GM19438 (cell line): Measurements from ENCODE around the gene AGPS.
"Not testable (repeated sequence)": the region's sequence is repeated elsewhere in the genome, so short reads cannot be mapped to it uniquely, and the experiment has no call there.

ENCODE experiments used
- ATAC-seq: cut with Tn5 transposase; IDR thresholded peaks from one replicate; pipeline ENCODE4 v1.9.1; 2021; ENCODE audit warnings: low read depth; ENCODE audit not compliant: unreplicated experiment

AGPS gene

DNA sequence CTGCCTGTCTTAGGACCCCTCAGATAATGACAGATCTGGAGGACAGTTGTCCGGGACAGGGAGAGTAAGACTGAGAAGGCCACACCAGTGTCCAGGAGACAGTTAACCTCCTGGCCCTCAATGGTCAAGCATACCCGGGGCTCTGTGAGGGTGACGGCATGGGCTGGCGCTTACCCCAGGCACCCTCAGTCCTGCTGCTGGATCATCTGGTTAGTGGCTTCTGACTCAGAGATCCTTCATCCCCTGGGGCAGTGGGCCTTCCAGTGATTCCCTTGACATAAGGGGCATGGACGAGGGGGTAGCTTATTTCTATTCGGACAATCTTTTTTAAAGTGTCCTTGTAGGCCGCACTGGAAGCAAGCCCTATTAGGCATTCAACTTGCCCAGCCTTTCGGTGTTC is 18.1 kb downstream of the AGPS start:
- ATAC-seq, result not testable (repeated sequence)

DNA sequence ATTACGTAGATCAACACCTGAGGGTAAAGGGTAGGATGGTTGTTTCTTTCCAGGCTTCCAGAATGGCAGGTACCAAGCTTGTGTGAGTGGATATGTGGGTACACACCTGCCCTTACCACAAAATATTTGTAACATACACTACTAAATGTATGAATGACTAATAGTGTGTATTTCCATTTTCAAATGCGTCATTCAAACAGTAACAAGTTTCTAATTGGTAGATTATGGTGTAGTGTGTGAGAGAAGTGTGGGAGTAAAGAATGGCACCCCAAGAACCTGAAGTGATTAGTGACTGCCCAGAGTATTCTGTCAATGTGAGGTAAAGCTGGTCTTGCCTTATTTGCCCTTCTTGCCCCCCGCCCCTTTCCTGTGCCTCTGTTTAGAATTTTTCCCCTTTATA is 21.1 kb downstream of the AGPS start:
- no peak for ATAC-seq

DNA sequence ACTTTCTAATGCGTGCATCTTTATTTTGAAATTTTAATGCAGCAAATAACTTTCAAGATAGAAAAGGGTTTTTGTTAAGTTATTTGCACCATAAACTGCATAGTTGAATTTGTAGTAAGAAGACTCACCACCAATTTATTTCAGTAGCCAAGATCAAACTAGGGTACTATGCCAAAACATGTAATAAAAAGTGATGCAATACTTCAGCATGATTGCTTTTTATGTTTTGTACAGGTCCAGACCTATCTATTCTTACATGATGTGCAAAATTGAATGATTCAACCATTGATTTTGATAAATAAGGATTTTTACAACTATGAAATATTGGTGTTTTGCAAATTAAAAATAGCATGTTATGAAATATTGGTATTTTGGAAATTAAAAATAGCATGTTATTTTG is 26.7 kb downstream of the AGPS start:
- no peak for ATAC-seq

DNA sequence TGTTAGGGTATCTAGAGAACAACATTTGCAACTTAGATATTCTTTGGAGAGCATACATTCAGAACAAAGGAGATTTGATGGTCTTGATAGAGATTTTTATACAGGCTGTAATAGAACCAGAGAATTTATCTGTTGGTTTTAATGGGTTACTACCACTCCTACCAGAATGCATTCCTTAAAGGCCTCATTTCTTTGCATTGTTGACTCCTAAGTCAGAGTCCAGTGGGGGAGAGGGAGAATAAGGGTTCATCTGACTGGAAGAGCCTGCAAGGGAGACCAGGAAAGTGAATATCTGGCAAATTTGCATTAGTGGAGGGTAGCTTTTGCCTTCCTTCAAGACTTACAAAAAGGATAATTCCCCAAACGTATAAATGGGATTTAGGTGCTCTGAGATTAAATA is 29.7 kb downstream of the AGPS start:
- no peak for ATAC-seq

DNA sequence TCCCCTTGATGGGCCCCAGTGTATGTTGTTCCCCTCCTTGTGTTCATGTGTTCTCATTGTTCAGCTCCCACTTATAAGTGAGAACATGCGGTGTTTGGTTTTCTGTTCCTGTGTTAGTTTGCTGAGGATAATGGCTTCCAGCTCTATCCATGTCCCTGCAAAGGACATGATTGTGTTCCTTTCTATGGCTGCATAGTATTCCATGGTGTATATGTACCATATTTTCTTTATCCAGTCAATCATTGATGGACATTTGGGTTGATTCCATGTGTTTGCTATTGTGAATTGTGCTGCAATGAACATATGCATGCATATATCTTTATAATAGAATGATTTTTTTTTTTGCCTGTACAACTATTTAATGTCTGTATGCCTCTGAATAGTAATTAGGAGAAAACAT is 31.5 kb downstream of the AGPS start:
- not testable (repeated sequence) for ATAC-seq

DNA sequence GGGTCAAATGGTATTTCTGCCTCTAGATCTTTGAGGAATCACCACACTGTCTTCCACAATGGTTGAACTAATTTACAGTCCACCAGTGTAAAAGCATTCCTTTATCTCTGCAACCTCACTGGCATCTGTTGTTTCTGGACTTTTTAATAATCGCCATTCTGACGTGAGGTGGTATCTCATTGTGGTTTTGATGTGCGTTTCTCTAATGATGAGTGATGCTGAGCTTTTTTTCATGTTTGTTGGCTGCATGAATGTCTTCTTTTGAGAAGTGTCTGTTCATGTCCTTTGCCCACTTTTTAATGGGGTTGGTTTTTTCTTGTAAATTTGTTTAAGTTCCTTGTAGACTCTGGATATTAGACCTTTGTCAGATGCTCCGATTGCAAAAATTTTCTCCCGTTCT is 32.0 kb downstream of the AGPS start:
- ATAC-seq, result not testable (repeated sequence)

DNA sequence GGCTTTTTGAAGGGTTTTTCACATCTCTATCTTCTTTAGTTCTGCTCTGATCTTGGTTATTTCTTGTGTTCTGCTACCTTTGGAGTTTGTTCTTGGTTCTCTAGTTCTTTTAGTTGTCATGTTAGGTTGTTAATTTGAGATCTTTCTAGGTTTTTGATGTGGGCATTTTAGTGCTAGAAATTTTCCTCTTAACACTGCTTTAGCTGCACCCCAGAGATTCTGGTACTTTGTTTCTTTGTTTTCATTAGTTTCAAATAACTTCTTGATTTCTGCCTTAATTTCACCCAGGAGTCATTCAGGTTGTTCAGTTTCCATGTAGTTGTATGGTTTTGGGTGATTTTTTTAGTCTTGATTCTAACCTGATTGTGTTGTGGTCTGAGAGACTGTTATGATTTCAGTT is 34.7 kb downstream of the AGPS start:
- ATAC-seq, result no peak

DNA sequence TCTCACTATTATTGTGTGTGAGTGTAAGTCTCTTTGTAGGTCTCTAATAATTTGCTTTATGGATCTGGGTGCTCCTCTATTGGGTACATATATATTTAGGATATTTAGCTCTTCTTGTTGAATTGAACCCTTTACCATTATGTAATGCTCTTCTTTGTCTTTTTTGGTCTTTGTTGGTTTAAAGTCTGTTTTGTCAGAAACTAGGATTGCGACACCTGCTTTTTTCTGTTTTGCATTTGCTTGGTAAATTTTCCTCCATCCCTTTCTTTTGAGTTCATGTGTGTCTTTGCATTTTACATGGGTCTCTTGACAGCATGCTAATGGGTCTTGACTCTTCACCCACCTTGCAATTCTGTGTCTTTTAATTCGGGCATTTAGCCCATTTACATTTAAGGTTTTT is 35.4 kb downstream of the AGPS start:
- ATAC-seq, result not testable (repeated sequence)

DNA sequence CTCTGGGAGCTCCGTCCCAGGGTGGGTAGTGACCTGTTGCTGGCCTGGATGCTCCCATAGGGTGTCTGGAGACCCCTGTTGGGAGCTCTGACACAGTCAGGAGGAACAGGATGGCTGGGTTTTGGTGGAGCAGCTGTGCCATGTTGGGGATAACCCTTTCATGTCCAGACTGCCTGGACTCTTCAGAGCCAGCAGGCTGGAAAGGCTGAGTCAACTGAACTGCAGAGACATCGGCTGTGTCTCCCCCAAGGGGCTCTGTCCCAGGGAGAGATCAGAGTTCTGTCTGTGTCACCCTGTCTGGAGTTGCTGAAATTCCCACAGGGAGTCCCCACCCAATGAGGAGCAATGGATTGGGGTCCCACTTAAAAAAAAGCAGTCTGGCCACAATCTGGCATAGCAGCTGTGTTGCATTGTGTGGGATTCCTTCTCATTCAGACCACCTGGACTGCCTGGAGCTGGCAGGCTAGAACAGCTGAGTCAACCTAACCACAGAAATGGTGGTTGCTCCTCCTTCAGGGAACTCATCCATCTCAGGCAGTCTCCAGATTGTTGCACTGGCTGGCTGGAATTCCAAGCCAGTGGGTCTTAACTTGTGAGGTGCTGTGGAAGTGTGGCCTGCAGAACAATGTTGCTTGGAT is 37.2 kb downstream of the AGPS start:
- ATAC-seq, result no peak

DNA sequence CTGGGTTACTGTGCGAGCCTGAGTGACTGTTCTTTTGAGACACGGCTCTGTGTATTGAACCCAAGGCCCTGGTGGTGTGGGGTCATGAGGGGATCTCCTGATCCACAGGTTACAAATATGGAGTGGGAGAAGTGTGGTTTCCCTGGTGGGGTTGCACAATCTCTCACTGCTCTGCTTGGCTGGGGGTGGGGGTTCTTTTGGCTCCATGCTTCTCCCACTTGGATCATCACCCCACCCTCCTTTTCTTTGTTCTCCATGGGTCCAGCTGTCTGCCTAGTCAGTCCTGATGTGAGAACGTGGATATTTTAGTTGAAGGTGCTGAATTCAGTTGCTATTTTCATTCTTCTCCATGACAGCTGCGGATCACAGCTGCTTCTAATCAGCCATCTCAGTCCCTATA is 37.8 kb downstream of the AGPS start:
- ATAC-seq, result no peak

DNA sequence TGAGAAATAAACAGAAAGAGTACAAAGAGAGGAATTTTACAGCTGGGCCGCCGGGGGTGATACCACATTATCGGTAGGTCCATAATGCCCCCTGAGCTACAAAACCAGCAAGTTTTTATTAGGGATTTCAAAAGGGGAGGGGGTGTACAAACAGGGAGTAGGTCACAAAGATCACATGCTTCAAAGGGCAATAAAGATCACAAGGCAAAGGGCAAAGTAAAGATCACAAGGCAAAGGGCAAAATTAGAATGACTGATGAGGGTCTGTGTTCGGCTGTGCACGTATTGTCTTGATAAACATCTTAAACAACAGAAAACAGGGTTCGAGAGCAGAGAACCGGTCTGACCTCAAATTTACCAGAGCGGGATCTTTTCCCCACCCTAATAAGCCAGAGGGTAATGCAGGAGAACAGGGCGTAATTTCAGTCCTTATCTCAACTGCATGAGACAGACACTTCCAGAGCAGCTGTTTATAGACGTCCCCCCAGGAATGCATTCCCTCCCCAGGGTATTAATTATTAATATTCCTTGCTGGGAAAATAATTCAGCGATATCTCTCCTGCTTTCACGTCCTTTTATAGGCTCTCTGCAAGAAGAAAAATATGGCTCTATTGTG is 38.6 kb downstream of the AGPS start:
- ATAC-seq, result not testable (repeated sequence)

DNA sequence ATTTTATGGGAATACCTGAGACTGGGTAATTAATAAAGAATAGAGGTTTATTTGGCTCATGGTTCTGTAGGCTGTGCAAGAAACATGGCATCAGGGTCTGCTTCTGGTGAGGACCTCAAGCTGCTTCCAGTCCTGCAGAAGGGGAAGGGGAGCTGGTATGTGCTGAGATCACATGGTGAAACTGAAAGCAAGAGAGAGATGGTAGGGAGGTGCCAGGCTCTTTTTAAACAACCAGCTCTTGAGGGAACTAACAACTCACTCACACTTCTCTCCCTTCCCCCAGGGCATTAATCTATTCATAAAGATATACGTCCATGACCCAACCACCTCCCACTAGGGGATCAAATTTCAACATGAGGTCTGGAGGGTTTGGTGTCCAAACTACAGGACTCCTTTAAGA is 40.1 kb downstream of the AGPS start:
- no peak for ATAC-seq

DNA sequence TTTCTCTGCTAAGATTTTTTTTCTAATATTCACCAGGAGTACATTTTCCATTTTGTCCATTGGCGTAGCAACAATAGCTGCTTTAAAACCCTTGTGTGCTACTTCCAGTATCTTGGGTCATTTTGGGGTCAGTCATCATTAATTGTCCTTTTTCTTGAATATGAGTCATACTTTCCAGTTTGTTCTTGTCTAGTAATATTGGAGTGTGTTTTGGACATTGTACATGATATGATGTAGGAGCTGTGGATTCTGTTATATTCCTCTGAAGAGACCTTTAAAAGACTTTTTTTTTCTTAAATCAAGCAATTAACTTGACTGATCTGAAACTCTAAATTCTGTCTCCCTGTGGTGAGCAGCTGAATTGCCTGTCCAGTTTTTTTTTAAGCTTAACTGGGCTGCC is 40.8 kb downstream of the AGPS start:
- no peak for ATAC-seq

DNA sequence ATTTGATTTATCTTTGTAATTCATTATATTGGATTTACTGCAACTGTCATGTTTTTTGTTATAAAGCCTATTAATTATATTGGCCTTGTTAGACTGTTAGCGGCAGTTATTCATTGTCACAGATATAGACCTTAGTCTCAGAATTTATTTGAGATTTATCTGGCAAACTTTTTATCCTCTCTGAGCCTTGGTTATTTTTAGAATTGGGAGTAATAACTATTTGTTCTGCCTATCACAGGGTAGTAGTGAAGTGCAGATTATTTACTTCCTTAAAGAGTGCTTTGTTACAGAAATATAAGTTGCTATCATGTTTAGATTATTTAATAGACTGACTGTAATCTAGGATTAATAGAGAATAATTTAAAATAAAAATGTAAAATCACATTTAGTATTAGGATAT is 41.9 kb downstream of the AGPS start:
- ATAC-seq, result no peak

DNA sequence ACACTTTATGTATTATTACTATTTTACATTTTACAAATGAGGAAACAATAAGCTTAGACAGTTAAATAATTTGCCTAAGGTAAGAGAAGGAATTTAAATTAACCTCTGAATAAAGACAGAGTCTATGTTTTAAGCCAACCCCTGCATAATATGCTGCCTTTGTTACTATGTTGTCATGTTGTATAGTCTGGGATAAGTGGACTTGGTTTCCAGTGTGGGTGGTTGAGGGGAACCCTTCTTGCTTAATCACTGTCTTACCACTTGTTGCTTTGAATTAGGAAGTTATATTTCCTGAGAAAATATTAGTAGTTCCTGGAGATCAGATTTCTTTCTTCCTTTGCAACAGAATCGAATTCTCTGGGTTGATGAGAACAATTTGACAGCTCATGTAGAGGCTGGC is 52.6 kb downstream of the AGPS start:
- ATAC-seq, result no peak

DNA sequence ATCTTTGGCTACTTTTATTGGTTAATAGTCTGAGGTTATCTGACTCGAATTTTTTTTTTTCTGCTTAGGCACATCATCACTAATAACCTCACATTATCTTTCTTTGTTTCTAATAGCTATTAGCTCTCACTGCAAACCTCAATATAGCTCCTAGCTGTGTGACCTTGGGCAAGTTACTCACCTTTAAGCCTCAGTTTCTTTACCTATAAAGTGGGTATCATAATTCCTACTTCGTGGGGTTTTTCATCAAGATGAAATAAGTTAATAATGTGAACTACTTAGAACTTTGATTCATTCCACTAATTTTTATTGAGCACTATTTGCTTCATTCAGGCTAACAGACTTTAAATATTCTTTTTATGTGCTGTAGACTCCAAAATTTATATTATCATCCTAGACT is 55.5 kb downstream of the AGPS start:
- no peak for ATAC-seq

DNA sequence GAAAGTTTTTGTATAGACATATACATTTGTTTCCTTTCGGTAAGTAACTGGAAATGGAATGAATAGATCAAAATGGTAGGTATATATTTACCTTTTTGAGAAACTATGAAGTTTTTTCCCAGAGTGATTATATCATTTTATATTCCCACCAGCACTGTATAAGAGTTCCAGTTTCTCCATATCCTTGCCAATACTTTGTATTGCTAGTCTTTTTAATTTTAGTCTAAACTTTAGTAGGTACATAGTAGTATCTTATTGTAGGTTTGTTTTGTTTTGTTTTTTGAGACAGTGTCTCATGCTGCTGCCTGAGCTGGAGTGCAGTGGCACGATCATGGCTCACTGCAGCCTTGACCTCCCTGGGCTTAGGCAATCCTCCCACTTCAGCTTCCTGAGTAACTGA is 56.6 kb downstream of the AGPS start:
- no peak for ATAC-seq

DNA sequence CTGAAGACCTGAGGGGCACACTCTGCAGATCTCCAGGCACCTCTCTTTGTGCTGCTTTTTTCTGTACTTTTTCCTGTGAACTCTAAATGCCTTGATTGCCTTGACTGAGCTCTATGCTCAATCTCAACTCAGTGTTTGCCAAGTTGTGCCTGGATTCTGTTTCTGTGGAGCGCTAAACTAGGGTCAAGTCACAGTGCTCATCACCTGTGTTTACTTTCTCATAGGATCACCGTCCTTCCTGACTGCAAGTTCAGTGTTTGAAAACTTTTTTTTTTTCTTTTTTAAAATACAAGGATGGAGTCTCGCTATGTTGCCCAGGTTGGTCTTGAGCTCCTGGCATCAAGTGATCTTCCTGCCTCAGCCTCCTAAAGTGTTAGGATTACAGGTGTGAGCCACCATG is 62.6 kb downstream of the AGPS start:
- ATAC-seq, result no peak

DNA sequence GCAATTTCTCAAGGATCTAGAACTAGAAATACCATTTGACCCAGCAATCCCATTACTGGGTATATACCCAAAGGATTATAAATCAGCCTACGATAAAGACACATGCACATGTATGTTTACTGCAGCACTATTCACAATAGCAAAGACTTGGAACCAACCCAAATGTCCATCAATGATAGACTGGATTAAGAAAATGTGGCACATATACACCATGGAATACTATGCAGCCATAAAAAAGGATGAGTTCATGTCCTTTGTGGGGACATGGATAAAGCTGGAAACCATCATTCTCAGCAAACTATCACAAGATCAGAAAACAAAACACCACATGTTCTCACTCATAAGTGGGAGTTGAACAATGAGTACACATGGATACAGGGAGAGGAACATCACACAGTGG is 67.2 kb downstream of the AGPS start:
- not testable (repeated sequence) for ATAC-seq

DNA sequence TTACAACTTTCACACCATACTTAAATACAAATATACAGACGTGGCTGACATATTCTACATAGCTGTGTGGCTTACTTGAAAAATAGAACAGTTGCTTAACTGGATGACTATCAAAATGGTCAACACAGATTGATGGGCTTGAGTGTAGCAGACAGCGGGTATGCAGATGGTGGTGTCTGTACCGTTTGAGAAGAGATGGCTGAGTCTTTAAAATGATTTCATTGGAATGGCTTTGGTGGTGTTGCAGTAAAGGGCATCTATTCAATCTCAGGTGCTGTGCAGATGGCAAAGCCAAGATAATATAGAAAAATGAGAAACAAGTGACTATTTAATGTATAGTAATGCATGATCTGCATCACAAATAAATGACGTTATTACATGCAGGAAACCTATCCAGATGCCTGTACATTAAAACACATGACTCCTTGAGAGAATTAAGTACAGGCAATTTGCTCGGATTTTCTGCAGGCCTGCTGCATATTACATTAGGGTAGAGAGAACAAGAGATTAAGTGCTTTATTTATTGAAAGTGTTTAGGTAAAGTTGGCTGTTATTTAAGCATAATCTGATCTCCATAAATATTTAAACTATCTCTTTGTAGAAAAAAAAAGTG is 68.5 kb downstream of the AGPS start:
- ATAC-seq, result no peak

DNA sequence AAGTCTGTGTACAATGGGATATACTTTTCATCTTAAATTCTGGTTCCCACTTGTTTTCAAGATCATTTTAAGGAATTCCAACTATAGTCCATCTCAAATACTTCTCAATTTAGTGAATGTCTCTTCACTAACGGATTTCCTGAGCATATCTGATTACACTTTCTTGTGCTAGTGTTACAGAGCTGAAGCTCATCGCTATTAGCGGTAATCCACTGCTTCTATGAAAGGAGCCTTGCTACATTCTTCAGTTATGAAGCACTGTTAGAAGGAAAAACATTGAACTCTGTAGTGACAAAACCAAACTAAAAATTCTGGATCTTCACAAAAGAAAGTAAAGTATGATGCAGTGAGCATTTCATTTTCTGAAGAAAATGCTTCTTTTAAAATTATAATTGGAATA is 72.0 kb downstream of the AGPS start:
- no peak for ATAC-seq

DNA sequence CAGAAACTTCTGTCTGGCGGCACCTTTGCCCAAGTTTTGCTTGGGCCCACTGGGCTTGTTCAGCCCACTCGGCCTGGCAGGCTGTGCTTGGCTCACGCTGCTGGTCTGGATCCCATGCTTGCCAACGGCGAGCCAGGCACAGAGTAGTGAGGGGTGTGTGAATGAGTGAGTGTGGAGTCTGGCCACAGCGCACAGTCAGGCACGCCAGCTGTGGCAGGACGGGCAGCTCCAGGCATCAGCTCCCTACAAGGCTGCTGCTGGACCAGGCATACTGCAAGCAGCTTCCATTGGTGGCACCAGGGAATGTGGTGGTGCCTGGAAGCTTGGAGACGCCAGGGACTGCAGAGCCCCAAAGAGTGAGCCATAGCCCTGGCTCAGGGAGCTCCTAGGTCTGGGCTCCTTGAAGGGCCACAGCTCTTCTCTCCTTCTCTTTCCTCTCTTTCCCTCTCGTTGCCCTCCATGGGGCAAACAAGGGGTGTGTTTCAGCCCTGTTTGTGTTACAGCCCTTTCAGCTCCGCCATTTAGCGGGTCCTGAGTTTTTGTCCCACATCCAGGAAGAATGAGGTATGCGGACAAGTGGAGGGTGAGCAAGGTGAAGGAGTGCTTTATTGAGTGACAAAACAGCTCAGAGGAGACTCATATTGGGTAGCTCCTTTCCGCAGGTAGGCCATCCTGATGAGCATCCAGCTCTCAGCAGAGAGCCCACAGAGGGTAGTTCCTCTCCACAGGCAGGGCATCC is 73.0 kb downstream of the AGPS start:
- ATAC-seq, result no peak
